Fibroblast of lung (primary cell): Measurements from ENCODE around the gene CHST8. TPM values are rescaled to one million over a fixed set of nuclear protein-coding genes. Genes with fewer than 3 reads are reported as not detected.

Experiments used
- DNase-seq, 2 donors: peaks; one replicate each; pipeline versions ENCODE4 v3.0.0 to v3.0.0-alpha.2; 2010; ENCODE audit warnings: low read depth in 2 of 2
- H2AFZ ChIP-seq: 2 replicates; pipeline ENCODE4 v1.5.1; 2012; ENCODE audit warnings: low read length, control low read depth, inconsistent platforms
- H3K27ac ChIP-seq: 2 replicates; pipeline ENCODE4 v1.5.1; 2011; ENCODE audit warnings: low read length, control low read depth; ENCODE audit not compliant: insufficient read depth
- H3K27me3 ChIP-seq: 2 replicates; pipeline ENCODE4 v1.5.1; 2011; ENCODE audit warnings: mild to moderate bottlenecking, low read length; ENCODE audit not compliant: control insufficient read depth, insufficient read depth
- H3K36me3 ChIP-seq: 2 replicates; pipeline ENCODE4 v1.5.1; 2011; ENCODE audit warnings: low read length; ENCODE audit not compliant: control insufficient read depth, insufficient read depth
- H3K4me1 ChIP-seq: 2 replicates; pipeline ENCODE4 v1.5.1; 2011; ENCODE audit warnings: low read length; ENCODE audit not compliant: control insufficient read depth, insufficient read depth; ENCODE audit errors: extremely low read depth
- H3K4me2 ChIP-seq: 2 replicates; pipeline ENCODE4 v1.5.1; 2011; ENCODE audit warnings: low read length, control low read depth; ENCODE audit not compliant: insufficient read depth; ENCODE audit errors: extremely low read depth
- H3K4me3 ChIP-seq, 4 experiments: fragments of 200-600 bp in 1 of 4; sonication (generic) in 1 of 4; replicated peaks in 1 of 4; 2 replicates each; pipeline ENCODE4 v1.5.1; 2011 to 2016; ENCODE audit warnings: low read length in 4 of 4, low read depth in 3 of 4, mild to moderate bottlenecking in 3 of 4, control low read depth in 2 of 4, inconsistent platforms in 1 of 4, mixed read lengths in 1 of 4; ENCODE audit not compliant: insufficient read depth in 1 of 4; ENCODE audit errors: control extremely low read depth in 1 of 4
- H3K79me2 ChIP-seq: 2 replicates; pipeline ENCODE4 v1.5.1; 2012; ENCODE audit warnings: mild to moderate bottlenecking, low read length, inconsistent platforms; ENCODE audit not compliant: control insufficient read depth, insufficient read depth
- H3K9ac ChIP-seq: 2 replicates; pipeline ENCODE4 v1.5.1; 2011; ENCODE audit warnings: mild to moderate bottlenecking, low read length, control low read depth; ENCODE audit not compliant: insufficient read depth
- H3K9me3 ChIP-seq: 2 replicates; pipeline ENCODE4 v1.5.1; 2012; ENCODE audit warnings: low read depth, low read length; ENCODE audit not compliant: control insufficient read depth, insufficient read depth
- H4K20me1 ChIP-seq: 2 replicates; pipeline ENCODE4 v1.5.1; 2011; ENCODE audit warnings: low read length; ENCODE audit not compliant: control insufficient read depth, insufficient read depth; ENCODE audit errors: extremely low read depth
- CTCF ChIP-seq, 2 donors: IDR thresholded peaks in 1 of 2; conservative IDR thresholded peaks in 1 of 2; 1 replicate in 1 of 2; 2 replicates in 1 of 2; pipeline ENCODE4 v1.5.1; 2011 to 2012; ENCODE audit warnings: low read length in 2 of 2, control low read depth in 1 of 2, inconsistent platforms in 1 of 2, low read depth in 1 of 2, mild to moderate bottlenecking in 1 of 2
- EZH2 ChIP-seq: IDR thresholded peaks from 2 replicates; pipeline ENCODE4 v1.5.1; 2012; ENCODE audit warnings: low read length, control low read depth, mild to moderate bottlenecking; ENCODE audit errors: missing control alignments
- polyA plus RNA-seq, 2 donors: library from polyadenylated mRNA; depleted of rRNA in 1 of 2; stranded (reverse) in 1 of 2; unstranded in 1 of 2; fragments of >200 nt; gene quantifications; 2 replicates each; pipeline ENCODE4 v1.2.1, GENCODE V29; 2011 to 2012; ENCODE audit warnings: missing spikeins in 1 of 2
- total RNA-seq: library from RNA; depleted of rRNA; stranded (reverse); fragments of >200 nt; gene quantifications from 2 replicates; pipeline ENCODE4 v1.2.1, GENCODE V29; 2014

CHST8 gene
- total and polyA plus RNA-seq, 2 donors (not counting 1 experiment from before 2014, with no cell fraction given): not detected

DNA sequence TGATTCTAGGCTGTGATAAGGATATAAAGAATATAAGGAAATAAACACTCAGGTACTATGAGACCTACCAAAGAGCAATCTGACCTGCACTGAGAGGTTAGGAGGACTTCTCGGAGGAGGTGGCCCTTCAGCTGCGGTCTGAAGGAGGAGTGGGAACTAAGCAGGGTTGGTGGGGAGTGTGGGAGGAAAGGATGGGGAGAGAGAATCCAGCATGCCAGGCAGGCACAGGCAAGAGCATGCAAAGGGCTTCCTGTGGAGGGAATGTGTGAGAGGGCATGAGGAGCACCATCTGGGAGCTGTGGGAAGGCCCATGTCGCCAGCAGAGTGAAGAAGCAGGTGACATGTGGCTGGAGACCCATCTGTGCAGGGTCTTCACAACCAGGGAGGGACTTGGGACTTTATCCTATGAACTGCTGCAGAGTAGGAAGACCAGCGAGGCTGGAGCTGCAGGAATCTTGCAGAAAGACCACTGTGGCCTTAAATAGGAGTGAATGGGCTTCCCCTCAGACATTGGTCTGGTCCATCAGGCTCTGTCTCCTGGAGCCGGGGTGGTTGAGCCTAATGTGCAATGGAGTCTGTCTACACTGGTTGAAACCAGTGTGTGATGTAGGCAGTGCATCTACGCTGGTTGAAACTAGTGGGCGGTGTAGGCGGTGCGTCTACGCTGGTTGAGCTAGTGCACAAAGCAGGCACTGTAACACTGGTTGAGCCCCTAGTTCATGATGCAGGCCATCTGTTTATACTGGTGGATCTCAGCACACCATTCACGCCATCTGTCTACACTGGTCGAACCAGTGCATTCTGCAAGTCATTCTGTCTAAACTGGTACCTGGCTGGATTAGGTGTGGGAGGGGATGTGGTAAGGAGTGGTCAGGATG, 6.4 kb downstream of the CHST8 start:
- no peak for DNase-seq
- Histone ChIP-seq H3K4me1 (no peaks in the 10 kb centered on the region), H2AFZ (no peak overlapping the region)

DNA sequence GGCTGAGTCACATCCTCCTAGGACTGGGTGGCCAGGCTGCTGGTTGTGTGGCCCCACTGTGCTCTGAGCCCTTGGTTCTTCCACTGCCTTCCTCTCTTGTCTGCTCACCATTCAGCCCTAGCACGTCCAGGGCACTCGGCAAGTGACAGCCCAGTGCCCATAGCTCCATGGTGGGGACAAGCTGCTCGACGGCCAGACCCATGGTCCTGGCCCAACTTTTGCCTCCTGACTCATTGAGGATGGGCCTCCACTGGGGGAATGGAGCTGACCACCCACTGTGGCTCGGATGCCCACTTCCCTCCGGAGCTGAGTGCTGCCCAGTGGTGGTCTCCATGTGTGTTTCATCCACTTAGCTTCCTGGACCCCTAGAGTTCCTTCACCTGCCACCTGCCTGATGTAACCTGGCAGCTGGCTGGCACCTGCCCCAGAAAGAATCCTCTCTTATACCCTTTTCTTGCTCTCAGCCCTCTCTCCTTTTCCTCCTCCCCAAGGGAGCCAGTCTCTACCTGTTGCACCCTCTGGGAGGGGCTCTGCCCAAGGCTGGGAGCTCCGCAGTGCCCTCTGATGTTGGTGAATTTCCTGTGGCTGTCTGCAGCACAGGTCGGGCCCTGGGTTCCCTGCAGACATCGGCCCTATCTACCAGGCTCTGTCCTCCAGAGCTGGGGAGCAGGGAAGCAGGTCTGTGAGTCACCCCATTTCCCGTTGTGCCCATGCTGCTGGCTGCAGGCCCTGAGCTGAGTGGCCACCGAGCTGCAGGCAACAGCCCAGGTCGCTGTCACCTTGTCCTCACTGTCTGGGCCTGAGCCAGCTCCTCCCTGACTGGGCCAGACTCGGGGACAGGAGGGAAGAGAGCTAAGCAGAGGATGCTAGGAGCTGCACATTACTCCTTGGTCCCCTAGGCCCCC, 7.4 kb downstream of the CHST8 start:
- Histone ChIP-seq H3K4me3 (no peak overlapping the region), H3K9me3 (no peaks in the 10 kb centered on the region), H2AFZ (no peak overlapping the region), H3K79me2 (no peaks in the 10 kb centered on the region), H3K4me2 (no peak overlapping the region), H3K9ac (no peak overlapping the region), H3K36me3 (no peaks in the 10 kb centered on the region), H3K27ac (no peak overlapping the region), H3K4me1 (no peaks in the 10 kb centered on the region), H3K27me3 (peaks cover under 1% of the 10 kb centered on the region), H4K20me1 (no peaks in the 10 kb centered on the region)
- no peak for TF ChIP-seq EZH2
- no peak for TF ChIP-seq CTCF (conservative IDR thresholded peaks at IDR 0.05 in 1 of 2, IDR thresholded peaks at IDR 0.05 in 1 of 2; ENCODE audit: low read depth in 1 of 2, low read length in 2 of 2)
- DNase-seq: no peak

More for the DNA sequence above, 6.4 kb downstream of the CHST8 start:
- Histone ChIP-seq H3K9me3 (no peaks in the 10 kb centered on the region), H3K36me3 (no peaks in the 10 kb centered on the region), H3K79me2 (no peaks in the 10 kb centered on the region), H3K27ac (no peak overlapping the region), H4K20me1 (no peaks in the 10 kb centered on the region), H3K4me3 (no peak overlapping the region), H3K4me2 (no peak overlapping the region), H3K9ac (no peak overlapping the region), H3K27me3 (peaks cover 8% of the 10 kb centered on the region)
- no peak for TF ChIP-seq CTCF (conservative IDR thresholded peaks at IDR 0.05 in 1 of 2, IDR thresholded peaks at IDR 0.05 in 1 of 2; ENCODE audit: low read depth in 1 of 2, low read length in 2 of 2)
- no peak for TF ChIP-seq EZH2

- Histone ChIP-seq H3K9ac (no peak overlapping the region), H3K36me3 (no peaks in the 10 kb centered on the region), H3K79me2 (no peaks in the 10 kb centered on the region), H3K27me3 (no peaks in the 10 kb centered on the region), H4K20me1 (no peaks in the 10 kb centered on the region), H3K9me3 (no peaks in the 10 kb centered on the region), H3K27ac (no peak overlapping the region), H3K4me1 (no peaks in the 10 kb centered on the region), H2AFZ (no peak overlapping the region), H3K4me3 (no peak overlapping the region), H3K4me2 (no peak overlapping the region)
- DNase-seq: no peak
- TF ChIP-seq CTCF (conservative IDR thresholded peaks at IDR 0.05 in 1 of 2, IDR thresholded peaks at IDR 0.05 in 1 of 2; ENCODE audit: low read depth in 1 of 2, low read length in 2 of 2) (no peak), EZH2 (no peak)
Measured at GRCh38 chr19:33629826-33630375, 8.1 kb downstream of the CHST8 start.
